HepG2 (cell line): ENCODE measurements around the gene NDRG3. TPM values are rescaled to one million over a fixed set of nuclear protein-coding genes. Genes with fewer than 3 reads are reported as not detected.

Source experiments
- ATM ChIP-seq: fragments of 450-650 bp; IDR thresholded peaks from 2 replicates; pipeline ENCODE4 v1.7.1; 2017; ENCODE audit warnings: mild to moderate bottlenecking, borderline replicate concordance
- ATRX ChIP-seq: sonication (generic); formaldehyde crosslinking; IDR thresholded peaks from 2 replicates; pipeline ENCODE4 v1.4.0; 2020; ENCODE audit warnings: missing genetic modification reagents, borderline replicate concordance
- CENPX ChIP-seq: sonication (generic); formaldehyde crosslinking; IDR thresholded peaks from 2 replicates; pipeline ENCODE4 v1.9.0; 2021; ENCODE audit warnings: mild to moderate bottlenecking, missing genetic modification reagents, moderate library complexity
- EED ChIP-seq: sonication (generic); formaldehyde crosslinking; IDR thresholded peaks from 2 replicates; pipeline ENCODE4 v1.5.0; 2020; ENCODE audit warnings: mild to moderate bottlenecking, missing genetic modification reagents
- HBP1 ChIP-seq: IDR thresholded peaks from 2 replicates; pipeline ENCODE4 v1.6.1; 2016; ENCODE audit warnings: low read depth, control low read depth
- IRX3 ChIP-seq: sonication (generic); formaldehyde crosslinking; IDR thresholded peaks from 2 replicates; pipeline ENCODE4 v1.8.1; 2023; ENCODE audit warnings: mild to moderate bottlenecking, low read depth, missing genetic modification reagents, borderline replicate concordance
- JDP2 ChIP-seq: sonication (generic); formaldehyde crosslinking; IDR thresholded peaks from 2 replicates; pipeline ENCODE4 v1.8.1; 2022; ENCODE audit warnings: missing genetic modification reagents, borderline replicate concordance
- JUND ChIP-seq: sonication (generic); formaldehyde crosslinking; IDR thresholded peaks from 2 replicates; pipeline ENCODE4 v1.8.0; 2022; ENCODE audit warnings: mild to moderate bottlenecking, missing genetic modification reagents
- LCORL ChIP-seq, 2 experiments: fragments of 450-650 bp in 1 of 2; sonication (generic) in 1 of 2; formaldehyde crosslinking in 1 of 2; IDR thresholded peaks; 2 replicates each; pipeline versions ENCODE4 v1.5.0 to v1.6.1; 2017 to 2020; ENCODE audit warnings: antibody characterized with exemption in 1 of 2, missing genetic modification reagents in 1 of 2
- MEIS2 ChIP-seq: sonication (generic); formaldehyde crosslinking; IDR thresholded peaks from 2 replicates; pipeline ENCODE4 v1.9.0; 2021; ENCODE audit warnings: mild to moderate bottlenecking, missing genetic modification reagents
- PHF5A ChIP-seq: IDR thresholded peaks from one replicate; pipeline ENCODE4 v1.6.1; 2018; ENCODE audit warnings: low read depth, missing genetic modification reagents; ENCODE audit not compliant: unreplicated experiment
- SOX5 ChIP-seq: IDR thresholded peaks from 2 replicates; pipeline ENCODE4 v1.6.1; 2016; ENCODE audit warnings: borderline replicate concordance
- SOX6 ChIP-seq, 2 experiments: fragments of 450-650 bp in 1 of 2; sonication (generic) in 1 of 2; formaldehyde crosslinking in 1 of 2; IDR thresholded peaks; 2 replicates each; pipeline versions ENCODE4 v1.4.0 to v1.6.1; 2017 to 2020; ENCODE audit warnings: antibody characterized with exemption in 1 of 2, mild to moderate bottlenecking in 1 of 2, missing genetic modification reagents in 1 of 2
- SPEN ChIP-seq: sonication (generic); formaldehyde crosslinking; IDR thresholded peaks from 2 replicates; pipeline ENCODE4 v1.5.1; 2020; ENCODE audit warnings: low read depth, mild to moderate bottlenecking, missing genetic modification reagents
- ZBED4 ChIP-seq: sonication (generic); formaldehyde crosslinking; IDR thresholded peaks from 2 replicates; pipeline ENCODE4 v1.4.0; 2020; ENCODE audit warnings: missing genetic modification reagents, borderline replicate concordance
- ZFP90 ChIP-seq: sonication (generic); formaldehyde crosslinking; IDR thresholded peaks from 2 replicates; pipeline ENCODE4 v1.8.0; 2022; ENCODE audit warnings: missing genetic modification reagents, mild to moderate bottlenecking, inconsistent platforms, borderline replicate concordance
- ZFX ChIP-seq: sonication (generic); formaldehyde crosslinking; IDR thresholded peaks from 2 replicates; pipeline ENCODE4 v1.4.0; 2020; ENCODE audit warnings: mild to moderate bottlenecking, low read depth, missing genetic modification reagents, moderate library complexity
- ZNF160 ChIP-seq: sonication (generic); formaldehyde crosslinking; IDR thresholded peaks from 2 replicates; pipeline ENCODE4 v1.8.0; 2022; ENCODE audit warnings: mild to moderate bottlenecking, inconsistent platforms, missing genetic modification reagents
- ZNF629 ChIP-seq: sonication (generic); formaldehyde crosslinking; conservative IDR thresholded peaks from 2 replicates; pipeline ENCODE4 v1.5.0; 2020; ENCODE audit warnings: missing genetic modification reagents
- polyA plus RNA-seq, 8 experiments: library from polyadenylated mRNA; depleted of rRNA in 3 of 8; stranded (reverse) in 7 of 8; unstranded in 1 of 8; fragments of >200 nt; fragmentation: Illumina TruSeq in 4 of 8; extraction: Trizol in 4 of 8; gene quantifications; 2 replicates each; pipeline versions ENCODE4 v1.2.1 to v1.2.3, GENCODE V29; 2011 to 2016; ENCODE audit warnings: low read depth in 4 of 8, missing spikeins in 1 of 8, mixed read lengths in 1 of 8; ENCODE audit not compliant: insufficient read depth in 1 of 8
- total RNA-seq, 5 experiments: library from RNA; depleted of rRNA; stranded (reverse); fragments of >200 nt; fragmentation: Illumina TruSeq; extraction: Trizol; gene quantifications; 2 replicates each; pipeline ENCODE4 v1.2.3, GENCODE V29; 2016; ENCODE audit warnings: low read depth in 1 of 5
- TF ChIP-seq, protein P1 (sequence below): sonication (generic); formaldehyde crosslinking; IDR thresholded peaks from 2 replicates; pipeline ENCODE4 v1.4.0; 2020; ENCODE audit warnings: mild to moderate bottlenecking, missing genetic modification reagents
- TF ChIP-seq, protein P2 (sequence below): sonication (generic); formaldehyde crosslinking; IDR thresholded peaks from 2 replicates; pipeline ENCODE4 v1.4.0; 2020; ENCODE audit warnings: low read depth, mild to moderate bottlenecking, missing genetic modification reagents
- TF ChIP-seq, protein P3 (sequence below): sonication (generic); formaldehyde crosslinking; IDR thresholded peaks from 2 replicates; pipeline ENCODE4 v1.4.0; 2020; ENCODE audit warnings: missing genetic modification reagents

Gene NDRG3
- total and polyA plus RNA-seq, 2 of the 13 experiments (the other 11 are each of a cell fraction or from before 2014, with no cell fraction given): 36.0 to 40.5 TPM

GRCh38 chr20:36676701-36677421, 69.0 kb downstream of the NDRG3 start (continued):
- TF ChIP-seq ZBED4 (no peak), LCORL (IDR thresholded peaks at IDR 0.05) (no peak), LCORL (CRISPR knock-in tag; IDR thresholded peaks at IDR 0.05) (no peak), ATM (no peak), ZFX (peak; percentile 34; the same call in 1 of the 2 replicates), EED (CRISPR knock-in tag) (no peak), JUND (CRISPR knock-in tag) (no peak), ZNF160 (no peak), PHF5A (CRISPR knock-in tag) (no peak), ZNF629 (no peak), CENPX (CRISPR knock-in tag) (no peak), SOX6 (IDR thresholded peaks at IDR 0.05) (no peak), SOX6 (CRISPR knock-in tag; IDR thresholded peaks at IDR 0.05) (no peak), SOX5 (no peak), ZFP90 (no peak), MEIS2 (CRISPR knock-in tag) (no peak), HBP1 (CRISPR knock-in tag) (no peak), SPEN (CRISPR knock-in tag) (0 out of 2 replicates have a peak, but pooled peaks have one; percentile 25), JDP2 (CRISPR knock-in tag) (no peak), ATRX (CRISPR knock-in tag) (no peak), IRX3 (CRISPR knock-in tag) (no peak)
- TF ChIP-seq, protein P1, sequence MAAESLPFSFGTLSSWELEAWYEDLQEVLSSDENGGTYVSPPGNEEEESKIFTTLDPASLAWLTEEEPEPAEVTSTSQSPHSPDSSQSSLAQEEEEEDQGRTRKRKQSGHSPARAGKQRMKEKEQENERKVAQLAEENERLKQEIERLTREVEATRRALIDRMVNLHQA (CRISPR knock-in tag): no peak
- TF ChIP-seq, protein P2, sequence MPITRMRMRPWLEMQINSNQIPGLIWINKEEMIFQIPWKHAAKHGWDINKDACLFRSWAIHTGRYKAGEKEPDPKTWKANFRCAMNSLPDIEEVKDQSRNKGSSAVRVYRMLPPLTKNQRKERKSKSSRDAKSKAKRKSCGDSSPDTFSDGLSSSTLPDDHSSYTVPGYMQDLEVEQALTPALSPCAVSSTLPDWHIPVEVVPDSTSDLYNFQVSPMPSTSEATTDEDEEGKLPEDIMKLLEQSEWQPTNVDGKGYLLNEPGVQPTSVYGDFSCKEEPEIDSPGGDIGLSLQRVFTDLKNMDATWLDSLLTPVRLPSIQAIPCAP (CRISPR knock-in tag): no peak
- TF ChIP-seq, protein P3, sequence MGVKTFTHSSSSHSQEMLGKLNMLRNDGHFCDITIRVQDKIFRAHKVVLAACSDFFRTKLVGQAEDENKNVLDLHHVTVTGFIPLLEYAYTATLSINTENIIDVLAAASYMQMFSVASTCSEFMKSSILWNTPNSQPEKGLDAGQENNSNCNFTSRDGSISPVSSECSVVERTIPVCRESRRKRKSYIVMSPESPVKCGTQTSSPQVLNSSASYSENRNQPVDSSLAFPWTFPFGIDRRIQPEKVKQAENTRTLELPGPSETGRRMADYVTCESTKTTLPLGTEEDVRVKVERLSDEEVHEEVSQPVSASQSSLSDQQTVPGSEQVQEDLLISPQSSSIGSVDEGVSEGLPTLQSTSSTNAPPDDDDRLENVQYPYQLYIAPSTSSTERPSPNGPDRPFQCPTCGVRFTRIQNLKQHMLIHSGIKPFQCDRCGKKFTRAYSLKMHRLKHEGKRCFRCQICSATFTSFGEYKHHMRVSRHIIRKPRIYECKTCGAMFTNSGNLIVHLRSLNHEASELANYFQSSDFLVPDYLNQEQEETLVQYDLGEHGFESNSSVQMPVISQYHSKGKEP (CRISPR knock-in tag): no peak
